Suppressor macrophage treated with lipopolysaccharide for 4 hours (primary cell): ENCODE results near the gene OR51M1.

Source experiments
- DNase-seq: peaks from one replicate; pipeline ENCODE4 v3.0.0-alpha.2; 2020

Gene OR51M1

GRCh38 chr11:5394091-5394490 is 10.5 kb downstream of the OR51M1 start:
- DNase-seq = no peak

GRCh38 chr11:5398936-5399335 is 15.3 kb downstream of the OR51M1 start:
- DNase-seq = no peak

- no peak for DNase-seq
These were observed 21.6 kb downstream of the OR51M1 start for GRCh38 chr11:5405173-5405572.

GRCh38 chr11:5420993-5421392 is 37.4 kb downstream of the OR51M1 start:
- DNase-seq = no peak

GRCh38 chr11:5421811-5422210 is 38.2 kb downstream of the OR51M1 start, which contains the start of gene OR51Q1:
Gene OR51Q1, plus strand, starts transcription at chr11:5422111. Its CDS starts 90 bp downstream, at chr11:5422201.
- DNase-seq = no peak

GRCh38 chr11:5423131-5423530 is 39.5 kb downstream of the OR51M1 start:
- DNase-seq = no peak

- no peak for DNase-seq
These were observed 57.8 kb downstream of the OR51M1 start, which contains the start of gene OR51I1 for GRCh38 chr11:5441414-5441813. Gene OR51I1, minus strand, starts transcription at chr11:5441514. Its CDS starts 0 bp downstream, at chr11:5441514.
